ENCODE data around the gene URB2.

The URB2 gene

GRCh38 chr1:229685149-229685548 lies 59.1 kb downstream of the URB2 start:
- no peak for TF ChIP-seq CTCF (IDR thresholded peaks at IDR 0.05)

DNA sequence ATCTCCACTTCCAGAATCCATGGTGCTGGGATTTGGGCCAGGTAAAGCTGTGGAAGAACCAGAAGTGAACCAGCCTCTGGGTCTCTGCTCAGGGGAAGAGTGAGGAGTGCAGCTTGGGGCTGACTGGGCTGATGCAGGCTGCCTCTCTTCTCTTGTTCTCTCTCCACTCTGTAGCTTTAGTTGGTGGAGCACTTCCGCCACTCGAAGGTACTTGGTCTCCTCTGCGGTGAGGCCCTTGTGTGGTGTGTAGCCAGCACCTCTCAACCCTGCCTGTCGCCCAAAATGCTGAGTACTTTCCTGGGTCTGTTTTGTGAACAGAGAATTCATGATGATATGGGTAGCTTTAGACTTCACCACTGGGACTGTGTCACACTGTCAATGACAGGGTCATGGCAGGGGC lies 63.2 kb downstream of the URB2 start:
- TF ChIP-seq CTCF (IDR thresholded peaks at IDR 0.05), result no peak

GRCh38 chr1:229689904-229690303 lies 63.9 kb downstream of the URB2 start:
- no peak for TF ChIP-seq CTCF (IDR thresholded peaks at IDR 0.05)

DNA sequence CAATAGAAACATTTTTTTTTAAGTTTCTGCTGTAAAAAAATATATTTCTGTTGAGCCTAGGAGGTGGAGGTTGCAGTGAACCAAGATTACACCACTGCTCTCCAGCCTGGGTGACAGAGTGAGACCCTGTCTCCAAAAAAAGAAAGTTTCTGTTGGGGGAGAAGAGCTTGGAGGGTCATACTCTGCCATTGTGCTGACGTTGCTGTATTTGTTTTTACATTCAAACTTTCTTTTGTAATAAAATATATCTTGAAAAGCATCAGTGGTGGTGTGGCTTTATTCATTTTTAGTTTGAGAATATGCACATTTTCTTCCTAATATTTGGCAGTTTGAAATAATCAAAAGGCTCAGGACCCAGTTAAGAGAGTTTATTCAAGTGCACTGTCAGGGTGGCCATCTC lies 64.6 kb downstream of the URB2 start:
- TF ChIP-seq CTCF (IDR thresholded peaks at IDR 0.05), result no peak

DNA sequence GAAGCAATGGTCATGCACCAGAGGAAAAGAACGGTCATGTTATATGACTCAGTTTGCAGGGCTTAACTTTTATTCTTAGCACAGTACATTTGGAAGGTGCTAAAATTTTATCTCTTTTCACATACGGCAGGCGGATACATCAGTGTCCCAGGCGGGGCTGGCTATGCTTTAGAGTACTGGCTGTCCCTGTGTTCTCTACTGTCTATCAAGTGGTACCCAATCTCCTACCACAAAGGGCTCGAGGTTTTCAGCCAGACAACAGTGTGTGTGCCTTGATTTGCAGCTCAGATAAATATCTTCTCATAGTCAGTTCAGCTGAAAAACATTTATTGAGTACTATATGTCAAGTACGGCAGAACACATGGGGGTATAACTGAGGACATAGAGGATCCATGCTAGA lies 65.3 kb downstream of the URB2 start:
- no peak for TF ChIP-seq CTCF (IDR thresholded peaks at IDR 0.05)

DNA sequence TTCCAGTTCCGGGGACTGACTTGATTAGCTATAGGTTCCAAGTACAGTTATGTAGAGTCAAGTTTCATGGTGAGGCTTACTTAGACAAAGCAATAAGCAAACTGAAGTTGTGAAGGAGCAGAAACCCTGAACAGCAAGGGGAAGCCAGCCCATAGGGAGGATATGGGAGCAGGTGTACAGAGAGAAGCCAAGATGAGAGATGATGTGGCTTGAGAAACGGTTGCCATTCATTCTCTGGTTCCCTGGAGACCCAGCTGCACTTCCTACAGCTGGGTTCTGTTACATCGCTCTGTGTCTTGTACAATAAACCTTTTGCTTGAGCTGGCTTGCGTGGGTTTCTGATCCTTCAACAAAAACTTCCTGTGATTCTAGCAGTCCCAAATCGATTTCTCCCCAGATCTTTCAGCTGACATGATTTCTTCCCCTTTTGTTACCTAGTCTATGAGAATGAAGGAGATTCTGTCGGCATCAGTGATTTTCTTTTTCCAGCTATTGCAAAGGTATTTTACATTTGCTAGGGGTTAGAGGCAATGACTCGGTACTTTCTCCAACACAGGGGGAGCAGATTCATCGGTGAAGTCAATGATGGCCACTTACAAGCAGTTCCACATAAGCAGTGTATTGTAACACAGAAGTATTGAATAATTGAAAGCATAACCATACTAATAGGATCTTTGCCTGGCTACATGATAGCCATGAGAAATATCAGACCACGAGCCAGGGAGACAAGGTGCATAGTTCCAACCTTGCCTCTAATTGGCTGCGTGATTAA lies 67.3 kb downstream of the URB2 start:
- TF ChIP-seq CTCF (IDR thresholded peaks at IDR 0.05), result no peak

DNA sequence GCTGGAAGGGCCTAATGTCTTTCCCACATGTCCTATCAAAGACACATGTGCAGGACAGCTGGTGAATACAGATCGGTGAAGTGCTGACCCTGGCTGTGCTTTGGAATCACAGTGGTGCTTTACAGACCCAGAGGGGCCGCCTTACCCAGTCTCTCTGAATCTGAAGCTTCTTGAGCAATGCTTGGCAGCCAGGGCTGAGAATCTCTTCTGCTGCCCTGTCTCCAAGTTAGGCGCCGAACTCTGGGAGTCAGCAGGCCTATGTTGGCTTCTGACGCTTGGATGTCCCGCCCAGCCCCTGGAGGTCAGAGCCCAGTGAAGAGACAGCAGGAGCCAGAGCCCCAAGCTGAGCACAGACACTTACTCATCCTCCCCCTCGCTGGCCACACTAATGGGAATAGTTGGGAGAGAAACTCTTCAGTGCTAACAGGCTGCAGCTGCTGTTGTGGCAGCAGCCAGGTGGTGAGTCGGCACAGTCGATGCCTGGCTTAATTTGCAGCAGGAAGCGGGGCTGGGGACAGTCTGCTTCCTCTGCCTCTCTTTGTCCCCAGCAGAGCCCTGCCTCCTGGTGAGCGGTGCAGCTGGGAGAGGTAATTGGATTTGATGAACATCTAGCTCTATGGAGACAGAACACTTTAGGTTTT lies 68.1 kb downstream of the URB2 start:
- TF ChIP-seq CTCF (IDR thresholded peaks at IDR 0.05), result no peak
